Loucy (cell line): Measurements from ENCODE around the gene ZFPM1.

ENCODE experiments used
- H2AFZ ChIP-seq: fragments of 200-600 bp; sonication (generic); 2 replicates; pipeline ENCODE4 v1.6.0; 2016; ENCODE audit warnings: antibody characterized with exemption, mild to moderate bottlenecking, low read length, moderate library complexity
- H3F3A ChIP-seq: fragments of 200-600 bp; 2 replicates; pipeline ENCODE4 v1.6.0; 2016; ENCODE audit warnings: antibody characterized with exemption, low read depth, mild to moderate bottlenecking
- H3K27me3 ChIP-seq: fragments of 200-600 bp; sonication (generic); 2 replicates; pipeline ENCODE4 v1.6.1; 2014; ENCODE audit warnings: low read length, mild to moderate bottlenecking; ENCODE audit not compliant: insufficient read depth, poor library complexity, severe bottlenecking
- H3K36me3 ChIP-seq: fragments of 200-600 bp; sonication (generic); 2 replicates; pipeline ENCODE4 v1.6.1; 2016; ENCODE audit warnings: low read length; ENCODE audit not compliant: insufficient read depth
- H3K4me1 ChIP-seq: fragments of 200-600 bp; sonication (generic); 2 replicates; pipeline ENCODE4 v1.5.1; 2014; ENCODE audit warnings: low read length, mild to moderate bottlenecking; ENCODE audit not compliant: insufficient read depth, poor library complexity, severe bottlenecking
- H3K4me2 ChIP-seq: fragments of 200-600 bp; sonication (generic); 2 replicates; pipeline ENCODE4 v1.6.0; 2014; ENCODE audit warnings: antibody characterized with exemption, low read length, low read depth, mild to moderate bottlenecking; ENCODE audit not compliant: poor library complexity, severe bottlenecking
- H3K4me3 ChIP-seq: fragments of 200-600 bp; sonication (generic); 2 replicates; pipeline ENCODE4 v1.5.1; 2014; ENCODE audit warnings: low read length, mild to moderate bottlenecking, mixed read lengths; ENCODE audit not compliant: poor library complexity, severe bottlenecking
- H3K79me2 ChIP-seq: fragments of 200-600 bp; sonication (generic); 2 replicates; pipeline ENCODE4 v1.6.1; 2014; ENCODE audit warnings: low read length; ENCODE audit not compliant: insufficient read depth
- H3K9ac ChIP-seq: fragments of 200-600 bp; sonication (generic); 2 replicates; pipeline ENCODE4 v1.6.0; 2014; ENCODE audit warnings: mild to moderate bottlenecking, low read depth, low read length, moderate library complexity; ENCODE audit not compliant: poor library complexity, severe bottlenecking
- H3K9me2 ChIP-seq: fragments of 200-600 bp; sonication (generic); replicated peaks from 2 replicates; pipeline ENCODE4 v1.6.1; 2016; ENCODE audit warnings: low read depth, low read length, mixed read lengths
- H3K9me3 ChIP-seq: fragments of 200-600 bp; sonication (generic); 2 replicates; pipeline ENCODE4 v1.6.1; 2014; ENCODE audit warnings: mild to moderate bottlenecking, antibody characterized with exemption, low read length, low read depth; ENCODE audit not compliant: insufficient read depth
- H4K20me1 ChIP-seq: fragments of 200-600 bp; sonication (generic); 2 replicates; pipeline ENCODE4 v1.6.0; 2014; ENCODE audit warnings: antibody characterized with exemption, low read length, mild to moderate bottlenecking; ENCODE audit not compliant: insufficient read depth, poor library complexity, severe bottlenecking
- EZH2phosphoT487 ChIP-seq: fragments of 200-600 bp; IDR thresholded peaks from 2 replicates; pipeline ENCODE4 v1.6.1; 2018; ENCODE audit warnings: antibody characterized with exemption, mild to moderate bottlenecking, moderate library complexity, borderline replicate concordance
- TF ChIP-seq, protein P1 (sequence below): fragments of 200-600 bp; sonication (generic); conservative IDR thresholded peaks from 2 replicates; pipeline ENCODE4 v1.5.1; 2014; ENCODE audit warnings: mild to moderate bottlenecking, antibody characterized with exemption, low read length

ZFPM1 gene

DNA sequence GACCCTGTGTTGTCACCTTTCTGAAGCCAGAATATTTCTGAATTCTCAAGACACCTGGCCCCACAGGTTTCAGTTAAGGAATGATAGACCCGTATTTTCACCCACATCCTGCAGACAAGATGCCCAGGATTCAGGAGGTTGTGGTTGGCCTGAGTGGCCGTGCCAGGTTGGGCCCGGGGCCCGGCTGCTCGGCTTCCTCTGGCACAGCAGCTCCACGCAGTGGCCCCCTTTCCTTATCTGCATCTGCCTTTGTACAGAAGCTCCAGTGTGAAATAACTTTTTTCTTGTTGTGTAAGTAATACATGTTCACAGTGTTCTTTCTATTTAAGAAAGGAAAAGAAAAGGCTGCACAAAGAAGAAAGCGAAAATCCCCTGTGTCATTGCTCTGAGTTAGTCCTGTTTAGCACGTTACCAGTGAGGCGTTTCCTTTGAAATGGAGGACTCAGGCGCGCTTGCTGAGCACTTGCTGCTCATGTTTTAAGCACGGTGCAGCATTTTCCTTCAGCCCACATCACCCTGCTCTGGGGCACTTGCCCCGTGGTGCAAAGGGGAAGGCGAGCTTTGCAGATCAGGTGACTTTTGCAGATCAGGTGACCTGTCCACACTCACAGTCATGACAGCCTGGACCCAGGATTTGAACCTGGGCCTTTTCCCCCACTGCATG is 130.0 kb downstream of the ZFPM1 start:
- no peaks in the 10 kb centered on the region for H3K4me1 ChIP-seq
- H3K79me2 ChIP-seq = peaks cover 48% of the 10 kb centered on the region; the same call in 1 of the 2 replicates
- no peaks in the 10 kb centered on the region for H3F3A ChIP-seq
- H3K9me3 ChIP-seq = no peaks in the 10 kb centered on the region
- H2AFZ ChIP-seq = no peak overlapping the region
- no peaks in the 10 kb centered on the region for H3K27me3 ChIP-seq
- H3K9ac ChIP-seq = no peak overlapping the region
- H4K20me1 ChIP-seq = peaks cover 6% of the 10 kb centered on the region
- H3K36me3 ChIP-seq = peaks cover 22% of the 10 kb centered on the region; the same call in 1 of the 2 replicates
- H3K4me2 ChIP-seq = no peak overlapping the region
- H3K4me3 ChIP-seq = no peak overlapping the region
- TF ChIP-seq EZH2phosphoT487 = no peak
- TF ChIP-seq, protein P1, sequence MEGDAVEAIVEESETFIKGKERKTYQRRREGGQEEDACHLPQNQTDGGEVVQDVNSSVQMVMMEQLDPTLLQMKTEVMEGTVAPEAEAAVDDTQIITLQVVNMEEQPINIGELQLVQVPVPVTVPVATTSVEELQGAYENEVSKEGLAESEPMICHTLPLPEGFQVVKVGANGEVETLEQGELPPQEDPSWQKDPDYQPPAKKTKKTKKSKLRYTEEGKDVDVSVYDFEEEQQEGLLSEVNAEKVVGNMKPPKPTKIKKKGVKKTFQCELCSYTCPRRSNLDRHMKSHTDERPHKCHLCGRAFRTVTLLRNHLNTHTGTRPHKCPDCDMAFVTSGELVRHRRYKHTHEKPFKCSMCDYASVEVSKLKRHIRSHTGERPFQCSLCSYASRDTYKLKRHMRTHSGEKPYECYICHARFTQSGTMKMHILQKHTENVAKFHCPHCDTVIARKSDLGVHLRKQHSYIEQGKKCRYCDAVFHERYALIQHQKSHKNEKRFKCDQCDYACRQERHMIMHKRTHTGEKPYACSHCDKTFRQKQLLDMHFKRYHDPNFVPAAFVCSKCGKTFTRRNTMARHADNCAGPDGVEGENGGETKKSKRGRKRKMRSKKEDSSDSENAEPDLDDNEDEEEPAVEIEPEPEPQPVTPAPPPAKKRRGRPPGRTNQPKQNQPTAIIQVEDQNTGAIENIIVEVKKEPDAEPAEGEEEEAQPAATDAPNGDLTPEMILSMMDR = no peak
- H3K9me2 ChIP-seq = no peaks in the 10 kb centered on the region

GRCh38 chr16:88584676-88585075 is 131.6 kb downstream of the ZFPM1 start:
- Histone ChIP-seq H3K9me2 (no peaks in the 10 kb centered on the region), H3K9ac (no peak overlapping the region), H3K36me3 (peaks cover 39% of the 10 kb centered on the region; the same call in 1 of the 2 replicates), H4K20me1 (peaks cover 6% of the 10 kb centered on the region), H3K9me3 (no peaks in the 10 kb centered on the region), H2AFZ (no peak overlapping the region), H3K4me3 (no peak overlapping the region), H3K27me3 (no peaks in the 10 kb centered on the region), H3K4me1 (no peaks in the 10 kb centered on the region), H3K79me2 (peaks cover 31% of the 10 kb centered on the region; the same call in 1 of the 2 replicates), H3K4me2 (no peak overlapping the region), H3F3A (no peaks in the 10 kb centered on the region)
- TF ChIP-seq EZH2phosphoT487 = no peak
- TF ChIP-seq, protein P1 = no peak

DNA sequence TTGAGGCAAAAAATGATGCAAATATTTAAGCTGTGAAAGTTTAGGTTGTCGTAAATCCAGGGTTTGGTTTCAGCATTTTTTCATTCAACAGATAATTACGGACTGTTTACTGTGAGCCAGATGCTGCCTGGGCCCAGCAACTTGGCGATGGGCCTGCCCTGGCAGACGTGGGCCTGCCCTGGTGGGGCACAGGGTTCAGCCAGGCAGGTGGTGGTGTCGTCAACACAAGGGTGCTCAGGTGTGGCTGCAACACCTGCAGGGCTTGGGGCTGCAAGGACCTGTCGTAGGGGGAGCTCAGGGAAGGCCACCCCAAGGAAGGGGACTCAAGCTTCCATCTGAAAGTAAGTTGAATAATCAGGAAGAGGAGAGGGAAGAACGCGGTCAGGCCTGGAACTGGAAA is 132.2 kb downstream of the ZFPM1 start:
- no peak overlapping the region for H3K9ac ChIP-seq
- no peak overlapping the region for H3K4me2 ChIP-seq
- H3F3A ChIP-seq = no peaks in the 10 kb centered on the region
- H3K9me2 ChIP-seq = no peaks in the 10 kb centered on the region
- peaks cover 27% of the 10 kb centered on the region; the same call in 1 of the 2 replicates for H3K79me2 ChIP-seq
- H3K36me3 ChIP-seq = peaks cover 40% of the 10 kb centered on the region; the same call in 1 of the 2 replicates
- TF ChIP-seq, protein P1 = no peak
- no peak for TF ChIP-seq EZH2phosphoT487
- no peak overlapping the region for H2AFZ ChIP-seq
- no peak overlapping the region for H3K4me3 ChIP-seq
- H3K9me3 ChIP-seq = no peaks in the 10 kb centered on the region
- H3K4me1 ChIP-seq = no peaks in the 10 kb centered on the region
- H3K27me3 ChIP-seq = no peaks in the 10 kb centered on the region
- H4K20me1 ChIP-seq = peaks cover 6% of the 10 kb centered on the region
